Gastroesophageal sphincter (tissue), 4 donors: ENCODE measurements around the gene ELOA. TPM values are rescaled to one million over a fixed set of nuclear protein-coding genes. Genes with fewer than 3 reads are reported as not detected.
"Not testable (repeated sequence)": the region's sequence is repeated elsewhere in the genome, so short reads cannot be mapped to it uniquely, and the experiment has no call there.

Experiments
- ATAC-seq: fragments of 150-250 bp; one replicate; pipeline ENCODE4 v1.9.1; 2016; ENCODE audit warnings: mild to moderate bottlenecking, moderate library complexity
- H3K27ac ChIP-seq, 4 donors: fragments of 200-600 bp; sonication (generic) in 3 of 4; 1 replicate in 3 of 4; 2 replicates in 1 of 4; pipeline ENCODE4 v1.5.1; 2016 to 2019
- H3K27me3 ChIP-seq: fragments of 200-600 bp; sonication (generic); one replicate; pipeline ENCODE4 v1.5.1; 2019
- H3K36me3 ChIP-seq, 2 donors: fragments of 200-600 bp; sonication (generic); one replicate each; pipeline ENCODE4 v1.5.1; 2019; ENCODE audit warnings: control low read depth in 1 of 2
- H3K4me1 ChIP-seq, 3 donors: fragments of 200-600 bp; sonication (generic); 1 replicate in 2 of 3; 2 replicates in 1 of 3; pipeline ENCODE4 v1.5.1; 2016 to 2019; ENCODE audit warnings: control low read depth in 2 of 3
- H3K4me3 ChIP-seq, 2 donors: fragments of 200-600 bp; sonication (generic); one replicate each; pipeline ENCODE4 v1.5.1; 2019; ENCODE audit warnings: mild to moderate bottlenecking in 1 of 2, moderate library complexity in 1 of 2
- H3K9me3 ChIP-seq, 3 donors: fragments of 200-600 bp; sonication (generic); one replicate each; pipeline ENCODE4 v1.5.1; 2017 to 2019; ENCODE audit warnings: control low read depth in 2 of 3
- EP300 ChIP-seq: sonication (generic); formaldehyde crosslinking; IDR thresholded peaks from one replicate; pipeline ENCODE4 v1.6.1; 2017; ENCODE audit warnings: antibody characterized with exemption, mild to moderate bottlenecking
- POLR2A ChIP-seq, 2 donors: fragments of 450-650 bp; IDR thresholded peaks; one replicate each; pipeline ENCODE4 v1.6.1; 2017; ENCODE audit warnings: antibody characterized with exemption in 2 of 2, mild to moderate bottlenecking in 2 of 2, moderate library complexity in 1 of 2
- POLR2AphosphoS5 ChIP-seq: sonication (generic); formaldehyde crosslinking; IDR thresholded peaks from one replicate; pipeline ENCODE4 v1.6.1; 2017; ENCODE audit warnings: antibody characterized with exemption
- WGBS, 2 donors: methylation state at CpG; one replicate each; pipeline ENCODE4 v1.1.5; 2018; ENCODE audit warnings: low coverage in 1 of 2; 5-methylcytosine and 5-hydroxymethylcytosine counted together
- total RNA-seq, 4 donors: library from RNA; depleted of rRNA; stranded (reverse); fragments of >200 nt; gene quantifications; one replicate each; pipeline ENCODE4 v1.1.0, GENCODE V29; 2016
- TF ChIP-seq, protein P1 (sequence below), 4 experiments: fragments of 200-600 bp in 2 of 4; fragments of 450-650 bp in 2 of 4; sonication (generic) in 1 of 4; IDR thresholded peaks; one replicate each; pipeline ENCODE4 v1.5.1; 2017 to 2019; ENCODE audit warnings: antibody characterized with exemption in 4 of 4, mild to moderate bottlenecking in 2 of 4, moderate library complexity in 2 of 4

The ELOA gene
- total RNA-seq, 4 donors from 2014 or later: 37.8 to 41.9 (median 41.4) TPM

- 72 to 87% methylated on average over 6 to 7 of the region's 16 CpGs for WGBS, 2 donors
- Histone ChIP-seq H3K27me3 (no peaks in the 10 kb centered on the region), H3K27ac (peak overlapping the region in 3 of 4 donors; percentile 54 to 85 (median 80)), H3K4me1 (peaks cover 0 to 37% (median 21%) of the 10 kb centered on the region in 3 donors), H3K4me3 (no peak overlapping the region), H3K36me3 (peaks cover 0 to 58% of the 10 kb centered on the region in 2 donors), H3K9me3 (no peaks in the 10 kb centered on the region)
- TF ChIP-seq POLR2A (IDR thresholded peaks at IDR 0.05): no peak
- TF ChIP-seq EP300: no peak
- TF ChIP-seq, protein P1, sequence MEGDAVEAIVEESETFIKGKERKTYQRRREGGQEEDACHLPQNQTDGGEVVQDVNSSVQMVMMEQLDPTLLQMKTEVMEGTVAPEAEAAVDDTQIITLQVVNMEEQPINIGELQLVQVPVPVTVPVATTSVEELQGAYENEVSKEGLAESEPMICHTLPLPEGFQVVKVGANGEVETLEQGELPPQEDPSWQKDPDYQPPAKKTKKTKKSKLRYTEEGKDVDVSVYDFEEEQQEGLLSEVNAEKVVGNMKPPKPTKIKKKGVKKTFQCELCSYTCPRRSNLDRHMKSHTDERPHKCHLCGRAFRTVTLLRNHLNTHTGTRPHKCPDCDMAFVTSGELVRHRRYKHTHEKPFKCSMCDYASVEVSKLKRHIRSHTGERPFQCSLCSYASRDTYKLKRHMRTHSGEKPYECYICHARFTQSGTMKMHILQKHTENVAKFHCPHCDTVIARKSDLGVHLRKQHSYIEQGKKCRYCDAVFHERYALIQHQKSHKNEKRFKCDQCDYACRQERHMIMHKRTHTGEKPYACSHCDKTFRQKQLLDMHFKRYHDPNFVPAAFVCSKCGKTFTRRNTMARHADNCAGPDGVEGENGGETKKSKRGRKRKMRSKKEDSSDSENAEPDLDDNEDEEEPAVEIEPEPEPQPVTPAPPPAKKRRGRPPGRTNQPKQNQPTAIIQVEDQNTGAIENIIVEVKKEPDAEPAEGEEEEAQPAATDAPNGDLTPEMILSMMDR (IDR thresholded peaks at IDR 0.05): no peak
- no peak for TF ChIP-seq POLR2AphosphoS5
- ATAC-seq: no peak
Measured at GRCh38 chr1:23793018-23793781, 49.9 kb downstream of the ELOA start.

GRCh38 chr1:23793861-23794731 is 50.8 kb downstream of the ELOA start:
- peak overlapping the region in 3 of 4 donors; percentile 54 to 85 (median 80) for H3K27ac ChIP-seq

DNA sequence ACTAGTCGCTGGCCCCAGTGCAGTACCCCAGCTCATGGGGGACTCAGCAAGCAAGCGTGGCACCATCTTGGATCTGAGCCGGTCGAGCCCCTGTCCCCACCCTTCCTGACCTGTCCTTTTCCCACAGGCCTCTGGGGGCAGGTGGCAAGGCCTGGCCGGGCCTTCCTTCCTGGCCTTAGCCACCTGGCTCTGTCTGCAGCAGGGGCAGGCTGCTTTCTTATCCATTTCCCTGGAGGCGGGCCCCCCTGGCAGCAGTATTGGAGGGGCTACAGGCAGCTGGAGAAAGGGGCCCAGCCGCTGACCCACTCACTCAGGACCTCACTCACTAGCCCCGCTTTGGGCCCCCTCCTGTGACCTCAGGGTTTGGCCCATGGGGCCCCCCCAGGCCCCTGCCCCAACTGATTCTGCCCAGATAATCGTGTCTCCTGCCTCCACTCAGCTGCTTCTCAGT is 51.5 kb downstream of the ELOA start:
- not testable (repeated sequence) for ATAC-seq, H3K27me3 ChIP-seq, H3K27ac ChIP-seq, H3K9me3 ChIP-seq, H3K4me3 ChIP-seq
- peaks cover 0 to 49% (median 27%) of the 10 kb centered on the region in 3 donors for H3K4me1 ChIP-seq
- peaks cover 0 to 51% of the 10 kb centered on the region in 2 donors for H3K36me3 ChIP-seq
- 100% methylated on average over 1 of the region's 9 CpGs; no CpG with 5 or more reads in 1 of the 2 donors for WGBS, 2 donors

More at GRCh38 chr1:23793861-23794731, 50.8 kb downstream of the ELOA start:
- H3K27me3 ChIP-seq: no peaks in the 10 kb centered on the region
- 70% methylated on average over 3 of the region's 21 CpGs; no CpG with 5 or more reads in 1 of the 2 donors for WGBS, 2 donors
- no peak for ATAC-seq
- peaks cover 0 to 51% of the 10 kb centered on the region in 2 donors for H3K36me3 ChIP-seq
- H3K9me3 ChIP-seq: no peaks in the 10 kb centered on the region
- no peak for TF ChIP-seq POLR2AphosphoS5
- peaks cover 0 to 42% (median 21%) of the 10 kb centered on the region in 3 donors for H3K4me1 ChIP-seq
- no peak overlapping the region for H3K4me3 ChIP-seq

DNA sequence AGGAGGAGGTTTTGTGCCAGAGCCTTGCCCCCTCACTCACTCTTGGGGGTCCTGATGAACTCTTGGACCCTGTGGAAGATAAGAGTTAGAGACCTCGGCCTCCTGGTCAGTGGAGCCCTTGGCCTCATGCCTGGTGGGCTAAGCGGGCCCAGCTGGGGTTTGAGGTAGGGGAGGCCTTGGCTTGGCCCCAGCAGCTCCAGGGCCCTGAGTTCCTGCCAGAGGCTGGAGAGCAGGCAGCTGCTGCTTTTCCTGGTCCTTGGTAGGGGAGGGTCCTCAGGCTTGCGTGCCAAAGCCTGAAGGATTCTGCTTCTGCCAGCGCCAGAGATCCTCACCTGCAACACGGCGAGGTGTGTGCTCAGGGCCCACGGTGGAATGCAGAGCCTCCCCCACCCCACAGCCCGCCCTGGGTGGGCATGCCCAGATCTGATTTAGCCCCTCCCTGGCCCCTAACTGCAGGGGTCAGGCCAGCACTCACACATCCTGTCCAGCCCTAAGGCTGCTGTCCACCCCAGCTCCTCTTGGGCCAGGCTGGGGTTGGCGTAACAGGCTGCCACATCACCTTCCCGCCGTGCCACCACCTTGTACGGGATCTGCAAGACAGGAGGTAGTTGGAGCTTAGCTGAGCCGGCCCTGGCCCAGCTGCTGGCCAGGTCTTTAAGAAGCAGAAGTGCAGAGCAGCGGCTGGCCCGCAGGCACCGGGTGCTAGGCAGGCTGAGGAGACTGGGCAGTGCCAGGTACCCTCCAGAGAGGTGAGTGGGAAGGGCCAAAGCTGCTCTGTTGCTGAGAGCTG is 52.6 kb downstream of the ELOA start:
- Histone ChIP-seq H3K27ac (no peak overlapping the region), H3K36me3 (peaks cover 0 to 51% of the 10 kb centered on the region in 2 donors), H3K4me3 (no peak overlapping the region), H3K4me1 (peaks cover 0 to 46% (median 31%) of the 10 kb centered on the region in 3 donors), H3K27me3 (no peaks in the 10 kb centered on the region), H3K9me3 (no peaks in the 10 kb centered on the region)
- no peak for ATAC-seq
- 20% methylated on average over 1 of the region's 16 CpGs; no CpG with 5 or more reads in 1 of the 2 donors for WGBS, 2 donors
- TF ChIP-seq POLR2A (IDR thresholded peaks at IDR 0.05) (no peak), POLR2AphosphoS5 (no peak), EP300 (no peak)
- TF ChIP-seq, protein P1 (IDR thresholded peaks at IDR 0.05): no peak

DNA sequence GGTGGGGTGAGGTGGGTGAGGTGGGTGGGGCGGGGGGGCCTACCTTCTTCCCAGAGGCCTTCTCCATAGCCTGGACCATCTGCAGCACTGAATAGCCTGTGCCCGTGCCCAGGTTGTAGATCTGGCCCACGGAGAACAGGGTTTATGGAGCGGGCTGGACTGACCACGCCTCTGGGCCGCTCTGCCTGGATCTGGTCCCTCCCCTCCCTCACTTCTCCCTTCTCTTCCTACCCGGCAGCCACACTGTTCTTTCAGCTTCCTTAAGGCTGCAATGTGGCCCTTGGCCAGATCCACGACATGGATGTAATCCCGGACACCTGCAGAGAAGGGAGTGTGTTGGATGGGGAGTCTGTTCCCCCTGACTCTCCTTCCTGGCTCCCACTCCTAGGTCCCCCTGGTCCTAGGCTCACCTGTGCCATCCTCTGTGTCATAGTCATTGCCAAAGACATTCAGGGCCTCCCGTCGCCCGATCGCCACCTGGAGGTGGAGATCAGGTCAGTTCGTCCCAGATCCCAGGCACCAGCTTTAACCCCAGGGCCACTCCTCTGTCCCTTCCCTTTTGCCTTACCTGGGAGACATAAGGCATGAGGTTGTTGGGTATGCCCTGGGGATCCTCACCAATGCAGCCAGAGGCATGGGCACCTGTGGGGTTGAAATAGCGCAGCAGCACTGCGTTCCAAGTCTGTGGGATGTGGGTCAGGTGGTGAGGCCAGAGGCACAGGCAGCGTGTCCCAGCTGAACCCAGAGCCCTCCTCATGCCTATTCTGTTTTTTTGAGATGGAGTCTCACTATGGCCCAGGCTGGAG is 53.4 kb downstream of the ELOA start:
- Histone ChIP-seq H3K27me3 (no peaks in the 10 kb centered on the region), H3K36me3 (peaks cover 0 to 51% of the 10 kb centered on the region in 2 donors), H3K4me1 (peaks cover 0 to 49% (median 35%) of the 10 kb centered on the region in 3 donors), H3K4me3 (no peak overlapping the region), H3K9me3 (no peaks in the 10 kb centered on the region), H3K27ac (no peak overlapping the region)
- whole genome bisulfite sequencing, 2 donors: 54 to 56% methylated on average over 3 to 5 of the region's 17 CpGs
- TF ChIP-seq EP300 (no peak), POLR2A (IDR thresholded peaks at IDR 0.05) (no peak), POLR2AphosphoS5 (no peak)
- TF ChIP-seq, protein P1 (IDR thresholded peaks at IDR 0.05): no peak
- no peak for ATAC-seq
